ENCODE results near the gene NOX1. TPM values are rescaled to one million over a fixed set of nuclear protein-coding genes. Genes with fewer than 3 reads are reported as not detected.
A peak's percentile ranks its signal among the peaks of the same experiment; 100 is the strongest.

NOX1 gene
- total RNA-seq (not detected), polyA plus RNA-seq (under 1 TPM in 1 of 2 donors, not detected in 1; 0.12 TPM), total RNA-seq (not detected)

DNA sequence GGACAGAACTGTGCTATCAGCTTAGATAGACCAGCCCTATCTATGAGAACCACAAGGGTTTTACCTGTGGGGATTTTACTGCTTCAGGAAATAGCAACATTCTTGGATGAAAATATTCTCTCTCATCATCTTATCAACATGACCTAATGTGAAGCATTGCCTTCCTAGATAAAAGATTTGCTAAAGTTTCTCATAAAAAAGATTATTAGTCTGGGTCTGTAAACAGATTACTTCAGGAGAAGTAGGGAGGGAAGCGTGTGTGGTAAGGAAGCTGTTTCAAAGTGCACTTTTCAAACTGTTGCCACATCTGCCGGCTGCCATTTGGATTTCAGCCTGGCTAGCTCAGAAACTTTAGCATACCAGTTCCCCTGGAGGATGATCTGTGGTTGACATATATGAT lies at the start of gene NOX1:
TSS of gene NOX1 (minus strand) at position 35 of the 400 bp plus-strand sequence. CDS start 220 bp downstream, outside the sequence.
- Histone ChIP-seq H3K4me1 (ENCODE audit: control insufficient read depth in 2 of 2, insufficient read depth in 2 of 2, low read length in 2 of 2) (no peaks in the 10 kb centered on the region), H3K4me3 (ENCODE audit: low read length) (no peak within 1 kb of the TSS), H3K36me3 (ENCODE audit: control insufficient read depth in 2 of 3, insufficient read depth in 3 of 3, low read length in 3 of 3) (no peaks in the 10 kb centered on the region), H3K27me3 (ENCODE audit: control insufficient read depth in 2 of 2, insufficient read depth in 2 of 2, low read length in 2 of 2) (no peaks in the 10 kb centered on the region), H3K27ac (ENCODE audit: low read depth, low read length) (no peak within 1 kb of the TSS), H3K9me3 (ENCODE audit: control insufficient read depth in 2 of 3, low read length in 3 of 3) (no peaks in the 10 kb centered on the region)
- ChIA-PET CTCF (no interaction called here), POLR2A (no interaction called here)
- no peaks in the 10 kb centered on the region for H3K9me3 Mint-ChIP-seq
- no peak within 1 kb of the TSS for H3K27ac Mint-ChIP-seq
- ATAC-seq (no peak), DNase-seq (no peak)
- peaks cover 0 to 4% (median 0%) of the 10 kb centered on the region in 5 donors for H3K27me3 Mint-ChIP-seq
- intact Hi-C loops (cut with micrococcal nuclease): no loop called here
- H3K36me3 Mint-ChIP-seq: no peaks in the 10 kb centered on the region
- no peaks in the 10 kb centered on the region for H3K4me1 Mint-ChIP-seq
- H3K4me3 Mint-ChIP-seq: no peak within 1 kb of the TSS

DNA sequence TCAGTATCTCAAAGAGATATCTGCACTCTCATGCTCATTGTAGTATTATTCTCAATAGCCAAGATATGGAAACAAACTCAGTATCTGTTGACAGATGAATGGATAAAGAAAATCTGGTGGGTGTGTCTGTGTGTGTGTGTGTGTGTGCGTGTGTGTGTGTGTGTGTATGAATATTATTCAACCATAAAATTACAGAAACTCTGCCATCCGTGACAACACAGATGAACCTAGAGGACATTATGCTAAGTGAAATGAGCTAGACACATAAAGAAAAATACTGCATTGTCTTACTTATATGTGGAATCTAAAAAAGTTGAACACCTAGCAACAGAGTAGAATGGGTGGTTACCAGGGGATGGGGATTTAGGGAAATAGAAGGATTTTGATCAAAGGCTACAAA lies 41.4 kb upstream of the NOX1 start:
- no peak overlapping the region for H3K4me3 ChIP-seq (ENCODE audit: low read length)
- ChIA-PET POLR2A (no interaction called here), CTCF (no interaction called here)
- no peaks in the 10 kb centered on the region for H3K4me1 Mint-ChIP-seq
- H3K27ac ChIP-seq (ENCODE audit: low read depth, low read length): no peak overlapping the region
- DNase-seq (no peak), ATAC-seq (no peak)
- H3K4me3 Mint-ChIP-seq: no peak overlapping the region
- no peaks in the 10 kb centered on the region for H3K36me3 ChIP-seq (ENCODE audit: control insufficient read depth in 2 of 3, insufficient read depth in 3 of 3, low read length in 3 of 3)
- H3K9me3 Mint-ChIP-seq: peaks cover 0 to 2% (median 0%) of the 10 kb centered on the region in 11 donors
- no peaks in the 10 kb centered on the region for H3K4me1 ChIP-seq (ENCODE audit: control insufficient read depth in 2 of 2, insufficient read depth in 2 of 2, low read length in 2 of 2)
- H3K27me3 ChIP-seq (ENCODE audit: control insufficient read depth in 2 of 2, insufficient read depth in 2 of 2, low read length in 2 of 2): no peaks in the 10 kb centered on the region
- intact Hi-C loops (cut with micrococcal nuclease): no loop called here
- peaks cover 0 to 19% (median 12%) of the 10 kb centered on the region in 5 donors for H3K36me3 Mint-ChIP-seq
- H3K9me3 ChIP-seq (ENCODE audit: control insufficient read depth in 2 of 3, low read length in 3 of 3): no peaks in the 10 kb centered on the region
- H3K27me3 Mint-ChIP-seq: no peaks in the 10 kb centered on the region
- H3K27ac Mint-ChIP-seq: no peak overlapping the region

DNA sequence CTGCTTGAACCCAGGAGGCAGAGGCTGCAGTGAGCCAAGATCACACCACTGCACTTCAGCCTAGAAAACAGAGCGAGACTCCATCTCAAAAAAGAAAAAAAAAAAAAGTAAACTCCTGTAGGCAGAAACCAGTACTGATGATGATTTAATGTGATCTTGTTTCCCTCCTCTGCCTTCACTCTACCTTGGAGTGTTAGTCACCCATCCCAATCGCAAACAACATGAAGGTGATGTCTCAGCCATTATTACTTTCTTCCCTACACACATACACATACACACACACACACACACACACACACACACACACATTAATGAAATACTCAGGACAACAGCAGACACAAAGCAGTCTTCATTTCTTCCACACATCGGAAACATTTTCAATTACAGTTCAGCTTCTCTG lies 39.0 kb upstream of the NOX1 start:
- Mint-ChIP-seq H3K27ac (no peak overlapping the region), H3K36me3 (peaks cover 0 to 16% (median 15%) of the 10 kb centered on the region in 5 donors), H3K9me3 (peaks cover 0 to 2% (median 0%) of the 10 kb centered on the region in 11 donors), H3K27me3 (no peaks in the 10 kb centered on the region), H3K4me1 (no peaks in the 10 kb centered on the region), H3K4me3 (no peak overlapping the region)
- no peak for DNase-seq
- H3K27me3 ChIP-seq (ENCODE audit: control insufficient read depth in 2 of 2, insufficient read depth in 2 of 2, low read length in 2 of 2): no peaks in the 10 kb centered on the region
- ATAC-seq: no peak
- no peaks in the 10 kb centered on the region for H3K9me3 ChIP-seq (ENCODE audit: control insufficient read depth in 2 of 3, low read length in 3 of 3)
- ChIA-PET POLR2A (no interaction called here), CTCF (no interaction called here)
- no peaks in the 10 kb centered on the region for H3K36me3 ChIP-seq (ENCODE audit: control insufficient read depth in 2 of 3, insufficient read depth in 3 of 3, low read length in 3 of 3)
- H3K27ac ChIP-seq (ENCODE audit: low read depth, low read length): no peak overlapping the region
- no peak overlapping the region for H3K4me3 ChIP-seq (ENCODE audit: low read length)
- no peaks in the 10 kb centered on the region for H3K4me1 ChIP-seq (ENCODE audit: control insufficient read depth in 2 of 2, insufficient read depth in 2 of 2, low read length in 2 of 2)
- intact Hi-C loops (cut with micrococcal nuclease): no loop called here

DNA sequence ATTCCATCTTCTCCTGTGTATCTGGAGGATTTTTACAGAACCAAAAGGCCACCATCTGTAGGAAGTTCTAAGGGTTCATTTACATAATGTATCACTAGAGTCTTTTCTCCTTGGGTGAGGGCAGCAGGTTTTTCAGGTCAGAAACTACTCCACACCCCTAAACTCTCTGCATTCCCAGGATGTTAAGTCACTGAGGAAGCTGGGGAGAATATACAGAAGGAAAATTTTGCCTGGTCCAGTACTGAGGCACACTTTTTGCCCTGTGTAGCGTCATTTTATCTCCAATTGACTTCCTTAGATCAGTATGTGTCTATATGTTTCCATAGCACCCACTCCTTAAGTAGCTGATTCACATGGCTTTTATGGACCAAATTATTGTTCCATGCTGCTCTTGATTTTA lies 37.6 kb upstream of the NOX1 start:
- Histone ChIP-seq H3K36me3 (ENCODE audit: control insufficient read depth in 2 of 3, insufficient read depth in 3 of 3, low read length in 3 of 3) (no peaks in the 10 kb centered on the region), H3K27ac (ENCODE audit: low read depth, low read length) (no peak overlapping the region), H3K27me3 (ENCODE audit: control insufficient read depth in 2 of 2, insufficient read depth in 2 of 2, low read length in 2 of 2) (no peaks in the 10 kb centered on the region), H3K4me3 (ENCODE audit: low read length) (no peak overlapping the region), H3K4me1 (ENCODE audit: control insufficient read depth in 2 of 2, insufficient read depth in 2 of 2, low read length in 2 of 2) (no peaks in the 10 kb centered on the region), H3K9me3 (ENCODE audit: control insufficient read depth in 2 of 3, low read length in 3 of 3) (no peaks in the 10 kb centered on the region)
- DNase-seq: no peak
- ChIA-PET CTCF (no interaction called here), POLR2A (no interaction called here)
- no peaks in the 10 kb centered on the region for H3K27me3 Mint-ChIP-seq
- intact Hi-C loops (cut with micrococcal nuclease): no loop called here
- H3K36me3 Mint-ChIP-seq: peaks cover 0 to 16% (median 15%) of the 10 kb centered on the region in 5 donors
- H3K27ac Mint-ChIP-seq: no peak overlapping the region
- ATAC-seq: no peak
- peaks cover 0 to 2% (median 0%) of the 10 kb centered on the region in 11 donors for H3K9me3 Mint-ChIP-seq
- H3K4me3 Mint-ChIP-seq: no peak overlapping the region
- H3K4me1 Mint-ChIP-seq: no peaks in the 10 kb centered on the region

DNA sequence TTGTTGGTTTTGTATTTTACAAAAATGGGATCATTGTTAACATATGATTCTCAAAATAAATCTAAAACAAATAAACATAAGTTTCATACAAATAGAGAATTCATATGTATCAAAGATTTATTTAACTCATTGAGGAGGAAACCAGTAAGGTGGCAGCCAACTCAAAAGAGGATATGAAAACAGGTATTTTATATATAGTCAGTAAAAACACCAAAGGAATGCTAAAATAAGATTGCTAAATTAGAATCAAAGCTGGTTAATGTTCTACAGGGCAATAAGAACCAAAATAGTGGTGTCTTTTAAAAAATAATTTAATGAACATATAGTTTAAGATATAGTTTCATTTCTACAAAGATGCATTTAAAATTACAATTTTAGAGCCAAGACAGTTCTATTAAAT lies 31.5 kb upstream of the NOX1 start:
- Histone ChIP-seq H3K27me3 (ENCODE audit: control insufficient read depth in 2 of 2, insufficient read depth in 2 of 2, low read length in 2 of 2) (no peaks in the 10 kb centered on the region), H3K4me1 (ENCODE audit: control insufficient read depth in 2 of 2, insufficient read depth in 2 of 2, low read length in 2 of 2) (no peaks in the 10 kb centered on the region), H3K27ac (ENCODE audit: low read depth, low read length) (no peak overlapping the region), H3K36me3 (ENCODE audit: control insufficient read depth in 2 of 3, insufficient read depth in 3 of 3, low read length in 3 of 3) (no peaks in the 10 kb centered on the region), H3K4me3 (ENCODE audit: low read length) (no peak overlapping the region), H3K9me3 (ENCODE audit: control insufficient read depth in 2 of 3, low read length in 3 of 3) (no peaks in the 10 kb centered on the region)
- intact Hi-C loops (cut with micrococcal nuclease): no loop called here
- POLR2A ChIA-PET: no interaction called here
- DNase-seq (no peak), ATAC-seq (no peak)
- peaks cover 0 to 2% (median 0%) of the 10 kb centered on the region in 5 donors for H3K27me3 Mint-ChIP-seq
- no peak overlapping the region for H3K4me3 Mint-ChIP-seq
- H3K36me3 Mint-ChIP-seq: peaks cover 0 to 5% (median 3%) of the 10 kb centered on the region in 5 donors
- H3K4me1 Mint-ChIP-seq: no peaks in the 10 kb centered on the region
- peaks cover 0 to 4% (median 0%) of the 10 kb centered on the region in 11 donors for H3K9me3 Mint-ChIP-seq
- CTCF ChIA-PET: no interaction called here
- no peak overlapping the region for H3K27ac Mint-ChIP-seq

DNA sequence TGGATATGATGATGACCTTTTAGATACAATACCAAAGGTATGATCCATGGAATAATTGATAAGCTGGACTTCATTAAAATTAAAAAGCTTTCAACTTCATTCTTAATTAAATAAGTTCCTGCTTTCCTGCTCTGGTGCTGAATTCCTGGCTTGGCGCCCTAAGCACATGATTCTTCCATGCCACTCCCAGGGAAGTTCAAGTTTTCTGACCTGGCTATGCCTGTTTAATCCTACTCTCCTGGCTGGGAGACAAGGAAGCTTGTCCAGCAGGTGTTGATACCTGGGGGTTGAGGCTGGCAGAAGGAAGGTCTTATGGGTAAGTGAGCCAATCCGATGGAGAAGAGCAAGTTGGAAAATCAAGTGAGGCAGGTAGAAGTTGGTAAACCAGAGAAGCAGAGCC lies 30.3 kb upstream of the NOX1 start:
- ChIA-PET CTCF (no interaction called here), POLR2A (no interaction called here)
- Histone ChIP-seq H3K36me3 (ENCODE audit: control insufficient read depth in 2 of 3, insufficient read depth in 3 of 3, low read length in 3 of 3) (no peaks in the 10 kb centered on the region), H3K4me1 (ENCODE audit: control insufficient read depth in 2 of 2, insufficient read depth in 2 of 2, low read length in 2 of 2) (no peaks in the 10 kb centered on the region), H3K27ac (ENCODE audit: low read depth, low read length) (no peak overlapping the region), H3K9me3 (ENCODE audit: control insufficient read depth in 2 of 3, low read length in 3 of 3) (no peaks in the 10 kb centered on the region), H3K27me3 (ENCODE audit: control insufficient read depth in 2 of 2, insufficient read depth in 2 of 2, low read length in 2 of 2) (no peaks in the 10 kb centered on the region), H3K4me3 (ENCODE audit: low read length) (no peak overlapping the region)
- Mint-ChIP-seq H3K9me3 (peaks cover 0 to 4% (median 0%) of the 10 kb centered on the region in 11 donors), H3K27me3 (peaks cover 0 to 2% (median 0%) of the 10 kb centered on the region in 5 donors), H3K4me1 (no peaks in the 10 kb centered on the region), H3K4me3 (no peak overlapping the region), H3K27ac (peak overlapping the region in 1 of 9 donors; percentile 44), H3K36me3 (peaks cover 0 to 3% (median 3%) of the 10 kb centered on the region in 5 donors)
- intact Hi-C loops (cut with micrococcal nuclease): no loop called here
- ATAC-seq (no peak), DNase-seq (no peak)

DNA sequence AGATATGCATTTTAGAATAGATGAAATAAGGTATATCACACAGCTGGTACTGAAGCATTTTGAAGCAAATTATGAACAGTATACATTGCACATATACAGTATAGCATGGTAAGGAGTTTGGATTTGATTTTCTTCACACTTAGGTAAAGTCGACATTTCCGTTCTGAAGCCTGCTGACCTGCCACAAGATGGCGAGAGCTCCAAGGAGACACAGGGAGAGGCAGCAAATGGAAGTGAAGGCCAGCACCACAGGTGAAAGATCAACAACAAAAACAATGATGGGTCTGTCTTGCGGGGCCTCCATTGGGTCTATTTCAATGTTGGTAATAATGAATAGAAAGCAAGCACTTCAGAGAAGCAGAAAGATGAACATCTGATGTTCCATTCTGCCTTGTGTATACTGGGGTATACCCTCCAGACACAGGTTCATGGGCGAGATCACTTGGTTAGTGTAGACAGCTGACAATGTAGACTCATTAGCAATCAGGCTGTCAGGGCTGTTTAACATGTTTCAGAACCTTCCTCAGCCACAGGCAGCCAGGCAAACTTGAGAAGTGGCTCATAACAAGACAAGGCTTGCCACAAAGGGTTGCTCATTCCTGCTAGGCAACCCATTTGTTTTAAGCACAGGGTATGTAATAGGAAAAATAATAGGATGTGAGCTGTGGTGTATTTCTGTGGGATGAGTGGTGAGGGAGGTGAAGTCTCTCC lies 21.4 kb upstream of the NOX1 start:
- H3K4me1 ChIP-seq (ENCODE audit: control insufficient read depth in 2 of 2, insufficient read depth in 2 of 2, low read length in 2 of 2): no peaks in the 10 kb centered on the region
- no peaks in the 10 kb centered on the region for H3K36me3 ChIP-seq (ENCODE audit: control insufficient read depth in 2 of 3, insufficient read depth in 3 of 3, low read length in 3 of 3)
- no peaks in the 10 kb centered on the region for H3K27me3 ChIP-seq (ENCODE audit: control insufficient read depth in 2 of 2, insufficient read depth in 2 of 2, low read length in 2 of 2)
- no peaks in the 10 kb centered on the region for H3K9me3 ChIP-seq (ENCODE audit: control insufficient read depth in 2 of 3, low read length in 3 of 3)
- Mint-ChIP-seq H3K36me3 (no peaks in the 10 kb centered on the region), H3K27me3 (no peaks in the 10 kb centered on the region), H3K4me3 (no peak overlapping the region), H3K4me1 (peaks cover 0 to 2% (median 0%) of the 10 kb centered on the region in 7 donors), H3K9me3 (no peaks in the 10 kb centered on the region), H3K27ac (no peak overlapping the region)
- DNase-seq (peak in 6 of 9 donors; percentile 4 to 47 (median 30)), ATAC-seq (no peak)
- ChIA-PET POLR2A (no interaction called here), CTCF (interaction anchor here (0.6 kb wide), 1 partner anchor 393 kb away, joined by 3 read pairs; no protein-coding TSS in a partner anchor)
- no peak overlapping the region for H3K4me3 ChIP-seq (ENCODE audit: low read length)
- H3K27ac ChIP-seq (ENCODE audit: low read depth, low read length): no peak overlapping the region
- intact Hi-C loops (cut with micrococcal nuclease): loop anchor here (1.0 to 5.0 kb wide), 3 partner anchors 311 to 907 kb away; no protein-coding TSS in a partner anchor

Data from naive thymus-derived CD4-positive, alpha-beta T cell (primary cell).